SK-N-SH (cell line): ENCODE measurements around the gene SYT5. TPM values are rescaled to one million over a fixed set of nuclear protein-coding genes. Genes with fewer than 3 reads are reported as not detected.
A peak's percentile ranks its signal among the peaks of the same experiment; 100 is the strongest.

Experiments
- CTCF ChIA-PET: fragments of 300-600, 350-600 bp; formaldehyde crosslinking; extraction: SDS; loops from one replicate; lab custom pipeline; 2021; lab: Yijun Ruan, JAX
- POLR2A ChIA-PET: fragments of 350-600 bp; sonication (Branson Sonifier 250); formaldehyde crosslinking; extraction: SDS; loops from one replicate; lab custom pipeline; 2020; ENCODE audit warnings: antibody characterized with exemption, inconsistent platforms; lab: Yijun Ruan, JAX
- DNase-seq: peaks from one replicate; pipeline ENCODE4 v3.0.0; 2012
- H2AFZ ChIP-seq: fragments of 200-600 bp; sonication (generic); 2 replicates; pipeline ENCODE4 v1.8.1; 2016; ENCODE audit warnings: antibody characterized with exemption, mild to moderate bottlenecking, low read depth
- H3F3A ChIP-seq: fragments of 200-600 bp; sonication (generic); replicated peaks from 2 replicates; pipeline ENCODE3; 2016; ENCODE audit warnings: antibody characterized with exemption, mild to moderate bottlenecking; ENCODE audit not compliant: insufficient read depth
- H3K27ac ChIP-seq, 2 experiments: fragments of 200-500 bp in 1 of 2; fragments of 200-600 bp in 1 of 2; sonication (Bioruptor generic) in 1 of 2; sonication (generic), shearing (Covaris generic) in 1 of 2; 2 replicates each; pipeline versions ENCODE4 v1.5.1 to v1.6.1; 2014 to 2016; ENCODE audit warnings: low read depth in 2 of 2, inconsistent platforms in 1 of 2, low read length in 1 of 2, mild to moderate bottlenecking in 1 of 2, mixed read lengths in 1 of 2
- H3K27me3 ChIP-seq: fragments of 200-600 bp; sonication (generic), shearing (Covaris generic); 2 replicates; pipeline ENCODE4 v1.6.1; 2016; ENCODE audit warnings: mixed run types; ENCODE audit not compliant: insufficient read depth
- H3K36me3 ChIP-seq, 2 experiments: fragments of 200-500 bp in 1 of 2; fragments of 200-600 bp in 1 of 2; sonication (Bioruptor generic) in 1 of 2; sonication (generic) in 1 of 2; replicated peaks in 1 of 2; 2 replicates each; pipeline versions ENCODE3 to v1.5.1; 2014 to 2016; ENCODE audit warnings: low read length in 1 of 2, mild to moderate bottlenecking in 1 of 2; ENCODE audit not compliant: insufficient read depth in 2 of 2, control insufficient read depth in 1 of 2
- H3K4me1 ChIP-seq, 2 experiments: fragments of 200-500 bp in 1 of 2; fragments of 200-600 bp in 1 of 2; sonication (Bioruptor generic) in 1 of 2; sonication (generic), shearing (Covaris generic) in 1 of 2; 2 replicates each; pipeline versions ENCODE4 v1.5.1 to v1.6.1; 2014 to 2016; ENCODE audit warnings: low read depth in 1 of 2, low read length in 1 of 2, mixed run types in 1 of 2; ENCODE audit not compliant: insufficient read depth in 2 of 2, control insufficient read depth in 1 of 2
- H3K4me2 ChIP-seq: fragments of 200-600 bp; sonication (generic), shearing (Covaris generic); 2 replicates; pipeline ENCODE4 v1.6.1; 2017; ENCODE audit warnings: mixed run types
- H3K4me3 ChIP-seq, 2 experiments: fragments of 200-500 bp in 1 of 2; fragments of 200-600 bp in 1 of 2; sonication (Bioruptor generic) in 1 of 2; sonication (generic), shearing (Covaris generic) in 1 of 2; 2 replicates each; pipeline versions ENCODE4 v1.5.1 to v1.8.1; 2014 to 2016; ENCODE audit warnings: low read depth in 2 of 2, inconsistent platforms in 1 of 2, low read length in 1 of 2, mild to moderate bottlenecking in 1 of 2, mixed read lengths in 1 of 2, moderate library complexity in 1 of 2
- H3K79me2 ChIP-seq: fragments of 200-600 bp; sonication (generic); 2 replicates; pipeline ENCODE4 v1.8.1; 2017; ENCODE audit warnings: mild to moderate bottlenecking; ENCODE audit not compliant: insufficient read depth
- H3K9ac ChIP-seq: fragments of 200-600 bp; sonication (generic); 2 replicates; pipeline ENCODE4 v1.6.1; 2017; ENCODE audit warnings: mixed run types
- H3K9me2 ChIP-seq: fragments of 200-600 bp; sonication (generic); 2 replicates; pipeline ENCODE4 v1.6.1; 2017; ENCODE audit warnings: mixed run types
- H3K9me3 ChIP-seq: fragments of 200-600 bp; sonication (generic); 2 replicates; pipeline ENCODE4 v1.6.1; 2017; ENCODE audit warnings: mixed run types, mild to moderate bottlenecking, moderate library complexity
- H4K20me1 ChIP-seq: fragments of 200-600 bp; sonication (generic); 2 replicates; pipeline ENCODE4 v1.6.1; 2017; ENCODE audit warnings: mild to moderate bottlenecking, mixed run types; ENCODE audit not compliant: insufficient read depth
- CHD2 ChIP-seq: fragments of 150-350 bp; IDR thresholded peaks from 2 replicates; pipeline ENCODE4 v1.6.1; 2018; ENCODE audit warnings: low read length; ENCODE audit not compliant: partially characterized antibody
- ELF1 ChIP-seq: IDR thresholded peaks from 2 replicates; pipeline ENCODE4 v1.4.0; 2012
- EP300 ChIP-seq, 2 experiments: IDR thresholded peaks; 2 replicates each; pipeline versions ENCODE4 v1.4.0 to v1.6.1; 2012; ENCODE audit warnings: borderline replicate concordance in 1 of 2, low read depth in 1 of 2, low read length in 1 of 2
- EZH2phosphoT487 ChIP-seq: fragments of 200-600 bp; sonication (generic); IDR thresholded peaks from 2 replicates; pipeline ENCODE4 v1.6.1; 2017; ENCODE audit warnings: low read depth, mixed run types, mild to moderate bottlenecking, antibody characterized with exemption, moderate library complexity, borderline replicate concordance
- FOXJ3 ChIP-seq: sonication (generic); formaldehyde crosslinking; IDR thresholded peaks from 2 replicates; pipeline ENCODE4 v1.5.1; 2020; ENCODE audit warnings: mild to moderate bottlenecking, missing genetic modification reagents
- FOXM1 ChIP-seq: IDR thresholded peaks from 2 replicates; pipeline ENCODE4 v1.4.0; 2012; ENCODE audit warnings: low read depth, mild to moderate bottlenecking
- GABPA ChIP-seq: IDR thresholded peaks from 2 replicates; pipeline ENCODE4 v1.4.0; 2012; ENCODE audit warnings: low read depth, mild to moderate bottlenecking
- GATA2 ChIP-seq: sonication (generic); formaldehyde crosslinking; IDR thresholded peaks from 2 replicates; pipeline ENCODE4 v1.5.0; 2020; ENCODE audit warnings: mild to moderate bottlenecking, missing genetic modification reagents
- JUND ChIP-seq: IDR thresholded peaks from 2 replicates; pipeline ENCODE4 v1.4.0; 2012
- MEF2A ChIP-seq: IDR thresholded peaks from 2 replicates; pipeline ENCODE4 v1.4.0; 2012; ENCODE audit warnings: low read depth, borderline replicate concordance
- MXI1 ChIP-seq: IDR thresholded peaks from 2 replicates; pipeline ENCODE4 v1.6.1; 2012; ENCODE audit warnings: mild to moderate bottlenecking, low read depth, low read length, improper control_type of control experiment
- NFIC ChIP-seq: IDR thresholded peaks from 2 replicates; pipeline ENCODE4 v1.4.0; 2012; ENCODE audit warnings: borderline replicate concordance
- NRF1 ChIP-seq: IDR thresholded peaks from 2 replicates; pipeline ENCODE4 v1.6.1; 2012; ENCODE audit warnings: low read depth, mild to moderate bottlenecking, low read length
- POLR2AphosphoS5 ChIP-seq: IDR thresholded peaks from 2 replicates; pipeline ENCODE4 v1.6.1; 2012; ENCODE audit warnings: low read depth, low read length
- RAD21 ChIP-seq: IDR thresholded peaks from 2 replicates; pipeline ENCODE4 v1.6.1; 2012; ENCODE audit warnings: mild to moderate bottlenecking, low read length
- RCOR1 ChIP-seq: fragments of 150-350 bp; IDR thresholded peaks from 2 replicates; pipeline ENCODE4 v1.6.1; 2017; ENCODE audit warnings: antibody characterized with exemption, low read length
- RFX5 ChIP-seq: IDR thresholded peaks from 2 replicates; pipeline ENCODE4 v1.6.1; 2012; ENCODE audit warnings: mild to moderate bottlenecking, improper control_type of control experiment, low read length
- RXRA ChIP-seq: IDR thresholded peaks from 2 replicates; pipeline ENCODE4 v1.4.0; 2012; ENCODE audit warnings: low read depth, mild to moderate bottlenecking, borderline replicate concordance
- SIN3A ChIP-seq: IDR thresholded peaks from 2 replicates; pipeline ENCODE4 v1.6.1; 2012; ENCODE audit warnings: low read depth, mild to moderate bottlenecking, low read length, moderate library complexity, borderline replicate concordance
- SMC3 ChIP-seq: IDR thresholded peaks from 2 replicates; pipeline ENCODE4 v1.6.1; 2012; ENCODE audit warnings: low read depth, low read length, improper control_type of control experiment
- TAF1 ChIP-seq: IDR thresholded peaks from 2 replicates; pipeline ENCODE4 v1.6.1; 2012; ENCODE audit warnings: low read depth, mild to moderate bottlenecking, low read length, moderate library complexity, borderline replicate concordance
- TCF12 ChIP-seq: IDR thresholded peaks from 2 replicates; pipeline ENCODE4 v1.4.0; 2012
- TEAD4 ChIP-seq: IDR thresholded peaks from 2 replicates; pipeline ENCODE4 v1.4.0; 2012; ENCODE audit warnings: mild to moderate bottlenecking, borderline replicate concordance; ENCODE audit not compliant: insufficient read depth
- WGBS: methylation state at CpG from one replicate; pipeline ENCODE4 v1.1.6; 2017; ENCODE audit warnings: low lambda C conversion rate; 5-methylcytosine and 5-hydroxymethylcytosine counted together
- polyA plus RNA-seq, 3 experiments: library from polyadenylated mRNA; depleted of rRNA; stranded (reverse); fragments of >200 nt; gene quantifications; 2 replicates each; pipeline ENCODE4 v1.2.3, GENCODE V29; 2012
- TF ChIP-seq, protein P1 (sequence below): fragments of 150-350 bp; IDR thresholded peaks from 2 replicates; pipeline ENCODE4 v1.6.1; 2016; ENCODE audit warnings: mild to moderate bottlenecking, low read depth, low read length
- TF ChIP-seq, protein P2 (sequence below): fragments of 200-600 bp; sonication (generic); IDR thresholded peaks from 2 replicates; pipeline ENCODE4 v1.6.1; 2017; ENCODE audit warnings: antibody characterized with exemption, mild to moderate bottlenecking, moderate library complexity
- TF ChIP-seq, protein P3 (sequence below): IDR thresholded peaks from 2 replicates; pipeline ENCODE4 v1.4.0; 2012; ENCODE audit warnings: low read depth
- TF ChIP-seq, protein P4 (sequence below): IDR thresholded peaks from 2 replicates; pipeline ENCODE4 v1.4.0; 2012; ENCODE audit warnings: low read depth, borderline replicate concordance

Gene SYT5
- polyA plus RNA-seq, 1 of the 3 experiments (the other 2 are of a cell fraction): 0.21 TPM

DNA sequence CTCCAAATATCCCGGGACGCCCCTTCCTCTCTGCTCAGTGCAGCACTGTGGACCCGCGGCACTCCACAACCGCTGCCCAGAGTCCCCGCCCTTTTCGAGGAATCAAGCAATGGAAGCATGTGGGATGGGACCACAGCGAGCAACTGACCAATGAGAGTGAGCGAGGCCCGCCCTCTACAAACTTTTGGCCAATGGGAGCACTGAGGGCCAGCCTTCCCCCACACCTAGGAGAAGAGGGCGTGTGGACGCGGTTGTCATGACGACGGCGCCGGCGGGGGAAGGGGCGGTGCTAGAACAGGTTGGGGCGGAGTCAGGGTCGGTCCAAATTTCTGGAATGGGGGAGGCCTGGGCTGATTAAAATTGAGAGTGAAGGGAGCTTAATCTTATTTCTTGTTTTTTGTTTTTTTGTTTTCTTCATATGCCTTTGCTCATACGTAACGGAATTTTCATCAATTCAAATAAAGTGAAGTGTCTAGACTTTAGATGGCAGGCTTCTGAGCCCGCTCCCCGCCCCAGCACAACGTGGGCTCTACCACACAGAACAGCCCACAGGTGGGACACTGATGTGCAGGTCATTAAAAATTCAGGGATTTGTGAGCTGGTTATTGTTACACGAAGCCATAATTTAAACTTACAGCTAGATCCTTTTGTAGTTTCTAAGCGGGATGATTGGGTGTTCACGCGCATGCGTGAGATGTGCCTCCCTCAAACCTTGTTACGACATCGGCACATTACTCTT, 13.4 kb downstream of the SYT5 start, which contains the start of gene DNAAF3:
TSS of gene DNAAF3 (minus strand) at position 84 of the 739 bp plus-strand sequence. CDS start 200 bp downstream, outside the sequence.
- Histone ChIP-seq H3F3A (no peaks in the 10 kb centered on the region), H3K36me3 (no peaks in the 10 kb centered on the region), H2AFZ (peak within 1 kb of the TSS; percentile 99), H3K9ac (no peak within 1 kb of the TSS), H3K27ac (peak within 1 kb of the TSS in 1 of 2 experiments; percentile 60; a peak in 1 of 4 replicates), H3K27me3 (peaks cover 47% of the 10 kb centered on the region), H3K9me3 (no peaks in the 10 kb centered on the region), H3K4me3 (peak within 1 kb of the TSS; percentile 55 to 86), H3K4me1 (peaks cover 0 to 6% of the 10 kb centered on the region in 2 experiments; a peak in 1 of 4 replicates), H3K9me2 (no peaks in the 10 kb centered on the region), H3K79me2 (no peaks in the 10 kb centered on the region), H4K20me1 (no peaks in the 10 kb centered on the region), H3K4me2 (peak within 1 kb of the TSS; percentile 94)
- ChIA-PET CTCF (interaction anchor here (0.5 to 6.3 kb wide), 21 partner anchors 8 to 301 kb away, joined by 3 to 37 read pairs (median 5); partner anchors contain the start of genes PPP6R1, SYT5, TMEM238 and TNNI3), POLR2A (interaction anchor here (0.6 to 1.0 kb wide), 2 partner anchors 93 to 114 kb away, joined by 3 read pairs; partner anchors contain the start of gene HSPBP1)
- WGBS: under 1% methylated on average over 29 of the region's 33 CpGs
- DNase-seq: peak; percentile 99
- TF ChIP-seq, protein P1, sequence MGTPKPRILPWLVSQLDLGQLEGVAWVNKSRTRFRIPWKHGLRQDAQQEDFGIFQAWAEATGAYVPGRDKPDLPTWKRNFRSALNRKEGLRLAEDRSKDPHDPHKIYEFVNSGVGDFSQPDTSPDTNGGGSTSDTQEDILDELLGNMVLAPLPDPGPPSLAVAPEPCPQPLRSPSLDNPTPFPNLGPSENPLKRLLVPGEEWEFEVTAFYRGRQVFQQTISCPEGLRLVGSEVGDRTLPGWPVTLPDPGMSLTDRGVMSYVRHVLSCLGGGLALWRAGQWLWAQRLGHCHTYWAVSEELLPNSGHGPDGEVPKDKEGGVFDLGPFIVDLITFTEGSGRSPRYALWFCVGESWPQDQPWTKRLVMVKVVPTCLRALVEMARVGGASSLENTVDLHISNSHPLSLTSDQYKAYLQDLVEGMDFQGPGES: peak; percentile 74
- TF ChIP-seq MXI1: peak; percentile 86
- no peak for TF ChIP-seq NFIC
- TF ChIP-seq EZH2phosphoT487: no peak
- TF ChIP-seq JUND: peak; percentile 17; the same call in 1 of the 2 replicates
- TF ChIP-seq TCF12: no peak
- TF ChIP-seq EP300 (IDR thresholded peaks at IDR 0.05; ENCODE audit: borderline replicate concordance in 1 of 2, low read depth in 1 of 2, low read length in 1 of 2): no peak; a peak in 1 of 4 replicates
- peak; percentile 35; the same call in 1 of the 2 replicates for TF ChIP-seq SIN3A
- TF ChIP-seq, protein P2, sequence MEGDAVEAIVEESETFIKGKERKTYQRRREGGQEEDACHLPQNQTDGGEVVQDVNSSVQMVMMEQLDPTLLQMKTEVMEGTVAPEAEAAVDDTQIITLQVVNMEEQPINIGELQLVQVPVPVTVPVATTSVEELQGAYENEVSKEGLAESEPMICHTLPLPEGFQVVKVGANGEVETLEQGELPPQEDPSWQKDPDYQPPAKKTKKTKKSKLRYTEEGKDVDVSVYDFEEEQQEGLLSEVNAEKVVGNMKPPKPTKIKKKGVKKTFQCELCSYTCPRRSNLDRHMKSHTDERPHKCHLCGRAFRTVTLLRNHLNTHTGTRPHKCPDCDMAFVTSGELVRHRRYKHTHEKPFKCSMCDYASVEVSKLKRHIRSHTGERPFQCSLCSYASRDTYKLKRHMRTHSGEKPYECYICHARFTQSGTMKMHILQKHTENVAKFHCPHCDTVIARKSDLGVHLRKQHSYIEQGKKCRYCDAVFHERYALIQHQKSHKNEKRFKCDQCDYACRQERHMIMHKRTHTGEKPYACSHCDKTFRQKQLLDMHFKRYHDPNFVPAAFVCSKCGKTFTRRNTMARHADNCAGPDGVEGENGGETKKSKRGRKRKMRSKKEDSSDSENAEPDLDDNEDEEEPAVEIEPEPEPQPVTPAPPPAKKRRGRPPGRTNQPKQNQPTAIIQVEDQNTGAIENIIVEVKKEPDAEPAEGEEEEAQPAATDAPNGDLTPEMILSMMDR: no peak
- TF ChIP-seq, protein P3, sequence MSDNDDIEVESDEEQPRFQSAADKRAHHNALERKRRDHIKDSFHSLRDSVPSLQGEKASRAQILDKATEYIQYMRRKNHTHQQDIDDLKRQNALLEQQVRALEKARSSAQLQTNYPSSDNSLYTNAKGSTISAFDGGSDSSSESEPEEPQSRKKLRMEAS: peak; percentile 20
- TF ChIP-seq RAD21: no peak
- peak; percentile 83; the same call in 1 of the 2 replicates for TF ChIP-seq RCOR1
- no peak for TF ChIP-seq FOXM1
- peak; percentile 80 for TF ChIP-seq NRF1
- no peak for TF ChIP-seq RXRA
- no peak for TF ChIP-seq ELF1
- TF ChIP-seq TAF1: no peak
- TF ChIP-seq FOXJ3 (CRISPR knock-in tag): no peak
- TF ChIP-seq GATA2: no peak
- no peak for TF ChIP-seq GABPA
- TF ChIP-seq, protein P4, sequence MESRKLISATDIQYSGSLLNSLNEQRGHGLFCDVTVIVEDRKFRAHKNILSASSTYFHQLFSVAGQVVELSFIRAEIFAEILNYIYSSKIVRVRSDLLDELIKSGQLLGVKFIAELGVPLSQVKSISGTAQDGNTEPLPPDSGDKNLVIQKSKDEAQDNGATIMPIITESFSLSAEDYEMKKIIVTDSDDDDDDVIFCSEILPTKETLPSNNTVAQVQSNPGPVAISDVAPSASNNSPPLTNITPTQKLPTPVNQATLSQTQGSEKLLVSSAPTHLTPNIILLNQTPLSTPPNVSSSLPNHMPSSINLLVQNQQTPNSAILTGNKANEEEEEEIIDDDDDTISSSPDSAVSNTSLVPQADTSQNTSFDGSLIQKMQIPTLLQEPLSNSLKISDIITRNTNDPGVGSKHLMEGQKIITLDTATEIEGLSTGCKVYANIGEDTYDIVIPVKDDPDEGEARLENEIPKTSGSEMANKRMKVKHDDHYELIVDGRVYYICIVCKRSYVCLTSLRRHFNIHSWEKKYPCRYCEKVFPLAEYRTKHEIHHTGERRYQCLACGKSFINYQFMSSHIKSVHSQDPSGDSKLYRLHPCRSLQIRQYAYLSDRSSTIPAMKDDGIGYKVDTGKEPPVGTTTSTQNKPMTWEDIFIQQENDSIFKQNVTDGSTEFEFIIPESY: no peak
- TF ChIP-seq CHD2: peak; percentile 92
- no peak for TF ChIP-seq SMC3
- peak; percentile 68; the same call in 1 of the 2 replicates for TF ChIP-seq RFX5
- TF ChIP-seq POLR2AphosphoS5: no peak
- TF ChIP-seq MEF2A: no peak
- TF ChIP-seq TEAD4: no peak
